Stimulated activated CD8-positive, alpha-beta memory T cell treated with anti-CD3 and anti-CD28 coated beads, Interleukin-7, amount 100 ng/mL, for 24 hours (primary cell): ENCODE results near the gene SAMD9L.
"Not testable (repeated sequence)": the region's sequence is repeated elsewhere in the genome, so short reads cannot be mapped to it uniquely, and the experiment has no call there.

Experiments
- DNase-seq: peaks from one replicate; pipeline ENCODE4 v3.0.0-alpha.2; 2020; ENCODE audit warnings: low read depth

Gene SAMD9L

GRCh38 chr7:93145354-93145753 lies 2.8 kb downstream of the SAMD9L start:
- no peak for DNase-seq

DNA sequence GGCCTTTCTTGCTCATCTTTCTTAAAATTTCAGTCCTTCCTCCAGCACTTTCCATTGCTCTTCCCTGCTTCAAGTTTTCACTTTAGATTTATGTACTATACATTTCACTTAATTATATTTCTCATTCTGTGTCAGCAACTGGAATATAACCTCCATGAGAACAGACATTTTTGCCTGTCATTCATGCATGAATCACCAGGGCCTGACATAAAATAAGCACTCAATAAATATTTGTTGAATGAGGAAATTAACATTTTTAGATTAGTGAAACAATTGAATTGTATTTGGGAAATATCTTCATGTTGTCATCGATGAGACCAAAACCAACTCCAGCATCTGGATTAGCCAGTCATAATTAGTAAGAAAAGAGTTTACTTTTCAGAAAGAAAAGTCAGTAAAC lies 6.1 kb downstream of the SAMD9L start:
- DNase-seq, result no peak

DNA sequence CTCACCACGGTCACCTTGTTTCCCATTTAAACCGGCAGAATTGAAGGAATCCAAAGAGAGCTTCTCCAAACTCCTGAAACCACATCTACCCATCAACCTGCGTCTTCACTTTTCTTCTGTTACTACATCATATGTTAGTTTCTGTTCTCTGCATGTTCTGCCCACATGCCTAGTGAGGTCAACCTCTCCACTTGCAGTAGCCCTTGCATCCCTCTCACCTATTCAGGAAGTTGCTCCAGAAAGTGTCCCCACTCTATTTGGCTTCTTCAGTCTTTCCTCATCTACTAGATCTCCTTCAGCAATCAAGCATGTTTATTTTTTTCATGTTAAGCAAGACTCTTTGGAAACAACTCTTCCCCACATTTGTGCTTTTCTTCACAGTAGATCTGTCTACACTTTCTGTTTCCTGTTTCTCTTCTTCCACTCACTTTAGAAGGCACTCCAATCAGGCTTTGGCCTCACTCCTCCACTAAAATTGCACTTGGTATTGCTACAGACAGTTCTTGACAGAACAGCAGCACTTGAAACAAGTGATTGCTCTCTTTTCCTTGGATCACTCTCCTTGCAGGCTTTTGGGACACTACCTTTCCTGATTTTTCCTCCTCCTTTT lies 7.5 kb downstream of the SAMD9L start:
- no peak for DNase-seq

- DNase-seq, result no peak
These were observed 9.6 kb downstream of the SAMD9L start for GRCh38 chr7:93138576-93138975.

- DNase-seq, result no peak
These were observed 15.2 kb downstream of the SAMD9L start for GRCh38 chr7:93133005-93133404.

- no peak for DNase-seq
These were observed 16.0 kb downstream of the SAMD9L start for GRCh38 chr7:93132216-93132615.

DNA sequence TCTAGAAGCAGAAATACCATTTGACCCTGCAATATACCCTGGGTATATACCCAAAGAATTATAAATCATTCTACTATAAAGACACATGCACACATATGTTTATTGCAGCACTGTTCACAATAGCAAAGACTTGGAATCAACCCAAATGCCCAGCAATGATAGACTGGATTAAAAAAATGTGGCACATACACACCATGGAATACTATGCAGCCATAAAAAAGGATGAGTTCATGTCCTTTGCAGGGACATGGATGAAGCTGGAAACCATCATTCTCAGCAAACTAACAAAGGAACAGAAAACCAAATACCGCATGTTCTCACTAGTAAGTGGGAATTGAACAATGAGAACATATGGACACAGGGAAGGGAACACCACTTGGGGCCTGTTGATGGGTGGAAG lies 21.2 kb downstream of the SAMD9L start:
- DNase-seq, result not testable (repeated sequence)

- DNase-seq, result not testable (repeated sequence)
These were observed 24.7 kb downstream of the SAMD9L start for GRCh38 chr7:93123532-93123931.

GRCh38 chr7:93120592-93121549 lies 27.3 kb downstream of the SAMD9L start:
- no peak for DNase-seq

DNA sequence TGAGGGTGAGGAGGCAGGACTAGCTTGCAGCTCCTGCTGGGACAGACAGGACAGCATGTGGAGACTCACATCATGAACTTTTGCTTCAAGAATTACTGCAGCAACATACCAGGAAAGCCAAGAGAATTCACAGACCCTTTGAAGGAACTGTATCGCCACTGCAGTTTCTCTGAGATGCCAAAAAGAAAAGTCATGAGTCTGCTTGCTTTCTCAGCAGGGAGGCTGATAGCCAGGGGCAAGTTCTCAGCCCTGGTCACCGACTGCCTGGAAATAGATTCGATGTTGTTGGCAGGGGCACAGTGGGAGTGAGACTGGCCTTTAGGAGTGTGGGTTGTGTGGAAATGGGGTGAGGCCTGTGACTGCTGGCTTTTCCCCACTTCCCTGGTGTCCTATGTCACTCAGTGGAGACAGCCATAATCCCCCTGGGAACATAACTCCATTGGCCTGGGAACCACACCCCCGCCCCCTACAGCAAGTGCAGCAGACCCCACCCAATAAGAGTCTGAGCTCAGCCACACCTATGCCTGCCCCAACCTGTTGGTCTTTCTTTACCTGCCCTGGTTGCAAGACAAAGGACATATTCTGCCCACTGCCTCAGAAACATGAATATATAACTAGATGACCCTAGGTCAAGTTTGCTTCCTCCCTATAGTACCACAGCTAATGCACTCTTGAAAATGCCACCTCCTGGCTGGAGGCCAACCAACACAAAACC lies 28.8 kb downstream of the SAMD9L start:
- DNase-seq, result no peak

DNA sequence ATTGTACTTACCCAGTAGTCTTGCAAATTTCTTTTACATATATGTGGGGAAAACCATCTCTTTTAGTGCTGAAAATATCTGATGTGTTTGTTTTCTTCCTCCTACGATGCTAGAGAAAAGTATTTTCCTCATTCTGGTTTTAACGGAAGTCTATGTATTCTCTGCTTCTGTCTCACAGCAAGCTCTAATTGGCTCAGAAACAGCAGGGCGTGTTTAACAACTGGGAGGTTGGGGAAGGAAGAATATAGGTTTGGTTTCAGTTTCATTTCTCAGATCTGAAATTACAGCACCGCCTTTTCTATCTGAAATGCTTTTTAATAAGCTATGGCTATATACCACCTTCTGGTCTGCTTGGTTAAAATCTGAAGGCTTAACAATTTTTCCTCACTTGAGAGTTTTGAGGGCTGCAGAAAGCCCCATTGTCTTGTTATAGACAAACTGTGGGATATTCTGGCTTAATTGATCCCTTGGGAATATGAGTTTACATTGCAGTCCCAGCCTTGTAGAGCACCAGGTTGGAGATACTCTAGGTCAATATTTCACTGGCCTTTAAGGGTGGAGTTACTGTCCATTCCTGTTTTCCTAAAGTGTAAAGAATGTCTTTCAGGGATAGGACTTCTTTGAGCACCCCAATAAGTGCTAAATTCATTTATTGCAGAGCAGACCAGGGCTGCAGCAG lies 30.2 kb downstream of the SAMD9L start, which contains the start of gene SAMD9:
SAMD9 (minus strand) TSS at position 128 of the 679 bp plus-strand sequence. CDS start 11,882 bp downstream, outside the sequence.
- peak; percentile 16 for DNase-seq

GRCh38 chr7:93117327-93117726 lies 30.9 kb downstream of the SAMD9L start:
- no peak for DNase-seq

DNA sequence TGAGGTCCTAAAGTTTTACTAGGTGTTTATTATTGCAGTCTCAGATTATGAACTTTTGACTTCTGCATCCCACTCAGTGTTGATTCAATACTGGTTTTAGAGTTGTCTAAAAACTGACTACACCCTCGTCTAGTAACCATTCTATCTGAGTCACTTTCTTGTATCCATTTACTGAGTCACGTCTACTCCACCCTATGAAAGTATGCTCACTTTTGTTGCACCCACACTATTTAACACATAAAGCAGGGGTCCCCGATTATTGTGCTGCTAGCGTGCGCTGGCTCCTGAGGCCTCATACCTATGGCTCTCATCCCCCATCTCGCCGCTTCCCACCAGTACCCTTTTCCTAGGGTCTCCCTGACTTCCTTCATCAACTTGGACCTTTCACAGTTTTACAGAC lies 32.4 kb downstream of the SAMD9L start:
- DNase-seq, result no peak

DNA sequence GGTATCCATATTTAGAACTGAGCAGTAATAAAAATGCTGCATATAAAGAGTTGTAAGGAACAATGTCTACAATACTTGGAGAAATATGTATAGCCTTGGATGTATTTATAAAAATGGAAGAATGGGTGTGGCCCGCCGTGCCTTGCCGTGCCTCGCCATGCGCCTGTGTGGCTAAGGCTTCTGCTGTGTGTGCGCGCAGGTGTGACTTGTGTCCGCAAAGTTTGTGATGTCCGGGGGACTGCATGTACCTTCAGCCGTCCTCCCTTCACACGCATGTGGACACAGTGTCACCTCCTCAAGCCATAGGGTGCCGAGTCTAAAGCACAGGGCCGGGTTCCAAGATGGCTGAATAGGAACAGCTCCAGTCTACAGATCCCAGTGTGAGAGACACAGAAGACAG lies 40.2 kb downstream of the SAMD9L start:
- DNase-seq, result no peak

GRCh38 chr7:93097388-93097787 lies 50.8 kb downstream of the SAMD9L start:
- DNase-seq, result no peak

DNA sequence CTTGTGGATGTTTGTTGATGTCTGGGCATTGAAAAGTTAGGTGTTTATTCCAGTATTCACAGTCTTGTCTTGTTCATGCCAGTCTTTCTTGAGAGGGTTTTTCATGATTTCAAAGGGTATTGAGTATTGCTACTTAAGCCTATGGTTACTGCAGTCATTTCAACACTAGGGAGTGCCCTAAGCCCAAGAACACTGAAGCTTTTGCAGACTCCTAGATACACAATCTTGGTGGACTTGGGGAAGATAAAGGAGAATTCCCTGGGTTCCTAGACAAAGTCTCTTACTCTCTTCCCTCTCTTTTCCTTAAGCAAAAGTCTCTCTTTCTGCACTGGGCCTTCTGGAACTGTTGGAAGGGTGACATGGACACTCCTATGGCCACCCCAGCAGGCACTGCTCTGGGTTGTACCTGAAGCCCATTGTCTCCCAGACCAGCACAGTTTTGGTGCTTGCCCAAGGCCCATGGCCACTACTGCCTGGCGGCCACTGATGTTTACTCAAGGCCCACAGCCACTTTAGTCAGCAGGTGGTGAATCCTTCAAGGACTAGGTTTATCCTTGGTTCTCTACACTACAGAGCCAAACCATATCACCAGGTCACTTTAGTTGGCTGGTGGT lies 55.3 kb downstream of the SAMD9L start:
- DNase-seq, result no peak
